Measurements from ENCODE around the gene GRID2. TPM values are rescaled to one million over a fixed set of nuclear protein-coding genes. Genes with fewer than 3 reads are reported as not detected.

The GRID2 gene
- total RNA-seq, 1 donor from 2014 or later: 0.17 TPM

- TF ChIP-seq CTCF (IDR thresholded peaks at IDR 0.05): no peak
- no peak for TF ChIP-seq EZH2phosphoT487 (IDR thresholded peaks at IDR 0.05)
- no peak for TF ChIP-seq EZH2 (IDR thresholded peaks at IDR 0.05)
- H3K4me1 Mint-ChIP-seq: no peaks in the 10 kb centered on the region
- Histone ChIP-seq H3K4me2 (no peak overlapping the region), H3K9me3 (ENCODE audit: low read depth) (no peaks in the 10 kb centered on the region), H4K20me1 (ENCODE audit: low read depth) (no peaks in the 10 kb centered on the region), H3K9ac (no peak overlapping the region), H3K36me3 (no peaks in the 10 kb centered on the region), H2AFZ (replicated peaks) (no peak overlapping the region), H3F3A (ENCODE audit: low read depth) (no peaks in the 10 kb centered on the region), H3K27me3 (no peaks in the 10 kb centered on the region), H3K27ac (no peak overlapping the region), H3K79me2 (ENCODE audit: low read depth) (no peaks in the 10 kb centered on the region), H3K4me1 (no peaks in the 10 kb centered on the region), H3K4me3 (no peak overlapping the region)
- H3K9me3 Mint-ChIP-seq: no peaks in the 10 kb centered on the region
- no peak for DNase-seq (ENCODE audit: low spot score)
- H3K27me3 Mint-ChIP-seq (ENCODE audit: insufficient read depth, low read depth): peaks cover 2% of the 10 kb centered on the region
- H3K27ac Mint-ChIP-seq: no peak overlapping the region
- H3K4me3 Mint-ChIP-seq: no peak overlapping the region
- no peaks in the 10 kb centered on the region for H3K36me3 Mint-ChIP-seq
Measured at GRCh38 chr4:93540562-93540961, 1236.8 kb downstream of the GRID2 start.

GRCh38 chr4:93561842-93562241 is 1258.1 kb downstream of the GRID2 start:
- H3K36me3 ChIP-seq: no peaks in the 10 kb centered on the region
- no peak overlapping the region for H3K9ac ChIP-seq
- H3K9me3 Mint-ChIP-seq: peaks cover 9% of the 10 kb centered on the region
- H3F3A ChIP-seq (ENCODE audit: low read depth): no peaks in the 10 kb centered on the region
- H3K79me2 ChIP-seq (ENCODE audit: low read depth): no peaks in the 10 kb centered on the region
- no peak overlapping the region for H3K27ac Mint-ChIP-seq
- H3K4me3 Mint-ChIP-seq: no peak overlapping the region
- H3K9me3 ChIP-seq (ENCODE audit: low read depth): no peaks in the 10 kb centered on the region
- TF ChIP-seq CTCF (IDR thresholded peaks at IDR 0.05): no peak
- TF ChIP-seq EZH2 (IDR thresholded peaks at IDR 0.05): no peak
- no peak for TF ChIP-seq EZH2phosphoT487 (IDR thresholded peaks at IDR 0.05)
- no peaks in the 10 kb centered on the region for H3K27me3 Mint-ChIP-seq (ENCODE audit: insufficient read depth, low read depth)
- H3K27me3 ChIP-seq: no peaks in the 10 kb centered on the region
- no peak overlapping the region for H3K27ac ChIP-seq
- H2AFZ ChIP-seq (replicated peaks): no peak overlapping the region
- H3K4me1 ChIP-seq: no peaks in the 10 kb centered on the region
- DNase-seq (ENCODE audit: low spot score): no peak
- H3K36me3 Mint-ChIP-seq: no peaks in the 10 kb centered on the region
- no peaks in the 10 kb centered on the region for H4K20me1 ChIP-seq (ENCODE audit: low read depth)
- H3K4me1 Mint-ChIP-seq: no peaks in the 10 kb centered on the region
- H3K4me2 ChIP-seq: no peak overlapping the region
- H3K4me3 ChIP-seq: no peak overlapping the region

- Mint-ChIP-seq H3K4me1 (no peaks in the 10 kb centered on the region), H3K4me3 (no peak overlapping the region), H3K9me3 (no peaks in the 10 kb centered on the region), H3K27ac (no peak overlapping the region), H3K27me3 (ENCODE audit: insufficient read depth, low read depth) (no peaks in the 10 kb centered on the region), H3K36me3 (no peaks in the 10 kb centered on the region)
- Histone ChIP-seq H3K9me3 (ENCODE audit: low read depth) (no peaks in the 10 kb centered on the region), H3K27me3 (no peaks in the 10 kb centered on the region), H3K4me3 (no peak overlapping the region), H3K9ac (no peak overlapping the region), H2AFZ (replicated peaks) (no peak overlapping the region), H3K36me3 (no peaks in the 10 kb centered on the region), H3F3A (ENCODE audit: low read depth) (no peaks in the 10 kb centered on the region), H3K79me2 (ENCODE audit: low read depth) (no peaks in the 10 kb centered on the region), H3K27ac (no peak overlapping the region), H4K20me1 (ENCODE audit: low read depth) (no peaks in the 10 kb centered on the region), H3K4me2 (no peak overlapping the region), H3K4me1 (no peaks in the 10 kb centered on the region)
- no peak for TF ChIP-seq EZH2phosphoT487 (IDR thresholded peaks at IDR 0.05)
- TF ChIP-seq EZH2 (IDR thresholded peaks at IDR 0.05): no peak
- TF ChIP-seq CTCF (IDR thresholded peaks at IDR 0.05): no peak
- DNase-seq (ENCODE audit: low spot score): no peak
Measured at GRCh38 chr4:93568758-93569157, 1265.0 kb downstream of the GRID2 start.
